Subcutaneous abdominal adipose tissue (tissue), 5 donors: ENCODE data around the gene ARL8A.

ENCODE experiments used
- H3K27ac ChIP-seq: one replicate; pipeline ENCODE4 v1.7.0; 2013; ENCODE audit warnings: low read depth, mild to moderate bottlenecking, inconsistent platforms, low read length, moderate library complexity
- H3K27me3 ChIP-seq, 5 donors: one replicate each; pipeline ENCODE4 v1.7.0; 2013; ENCODE audit warnings: low read length in 5 of 5, inconsistent platforms in 1 of 5; ENCODE audit not compliant: control insufficient read depth in 5 of 5, insufficient read depth in 4 of 5
- H3K36me3 ChIP-seq, 5 donors: one replicate each; pipeline ENCODE4 v1.7.0; 2013; ENCODE audit warnings: low read length in 5 of 5; ENCODE audit not compliant: control insufficient read depth in 5 of 5, insufficient read depth in 5 of 5
- H3K4me1 ChIP-seq, 5 donors: one replicate each; pipeline ENCODE4 v1.7.0; 2013; ENCODE audit warnings: low read length in 5 of 5, mild to moderate bottlenecking in 3 of 5, moderate library complexity in 1 of 5; ENCODE audit not compliant: control insufficient read depth in 5 of 5, insufficient read depth in 5 of 5
- H3K4me3 ChIP-seq, 5 donors: one replicate each; pipeline ENCODE4 v1.7.0; 2013; ENCODE audit warnings: low read length in 5 of 5, low read depth in 1 of 5
- H3K9ac ChIP-seq, 5 donors: one replicate each; pipeline ENCODE4 v1.7.0; 2013; ENCODE audit warnings: low read length in 5 of 5, mild to moderate bottlenecking in 4 of 5, moderate library complexity in 3 of 5
- H3K9me3 ChIP-seq, 5 donors: one replicate each; pipeline ENCODE4 v1.7.0; 2013; ENCODE audit warnings: low read length in 5 of 5; ENCODE audit not compliant: control insufficient read depth in 5 of 5
- donor health status: healthy.
- donor health status: healthy.
- donor health status: healthy.
- donor health status: healthy.
- donor health status: healthy.

Gene ARL8A

DNA sequence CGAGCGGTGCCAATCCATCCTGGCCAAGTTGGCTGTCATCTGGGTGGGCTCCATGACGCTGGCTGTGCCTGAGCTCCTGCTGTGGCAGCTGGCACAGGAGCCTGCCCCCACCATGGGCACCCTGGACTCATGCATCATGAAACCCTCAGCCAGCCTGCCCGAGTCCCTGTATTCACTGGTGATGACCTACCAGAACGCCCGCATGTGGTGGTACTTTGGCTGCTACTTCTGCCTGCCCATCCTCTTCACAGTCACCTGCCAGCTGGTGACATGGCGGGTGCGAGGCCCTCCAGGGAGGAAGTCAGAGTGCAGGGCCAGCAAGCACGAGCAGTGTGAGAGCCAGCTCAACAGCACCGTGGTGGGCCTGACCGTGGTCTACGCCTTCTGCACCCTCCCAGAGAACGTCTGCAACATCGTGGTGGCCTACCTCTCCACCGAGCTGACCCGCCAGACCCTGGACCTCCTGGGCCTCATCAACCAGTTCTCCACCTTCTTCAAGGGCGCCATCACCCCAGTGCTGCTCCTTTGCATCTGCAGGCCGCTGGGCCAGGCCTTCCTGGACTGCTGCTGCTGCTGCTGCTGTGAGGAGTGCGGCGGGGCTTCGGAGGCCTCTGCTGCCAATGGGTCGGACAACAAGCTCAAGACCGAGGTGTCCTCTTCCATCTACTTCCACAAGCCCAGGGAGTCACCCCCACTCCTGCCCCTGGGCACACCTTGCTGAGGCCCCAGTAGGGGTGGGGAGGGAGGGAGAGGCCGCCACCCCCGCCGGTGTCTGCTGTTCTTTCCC is 16.5 kb downstream of the ARL8A start:
- Histone ChIP-seq H3K27me3 (peaks cover 0 to 3% (median 0%) of the 10 kb centered on the region in 5 donors), H3K36me3 (peaks cover 0 to 13% (median 4%) of the 10 kb centered on the region in 5 donors), H3K27ac (no peak overlapping the region), H3K9me3 (no peaks in the 10 kb centered on the region), H3K4me1 (peaks cover 4 to 25% (median 11%) of the 10 kb centered on the region in 5 donors), H3K4me3 (no peak overlapping the region), H3K9ac (no peak overlapping the region)

DNA sequence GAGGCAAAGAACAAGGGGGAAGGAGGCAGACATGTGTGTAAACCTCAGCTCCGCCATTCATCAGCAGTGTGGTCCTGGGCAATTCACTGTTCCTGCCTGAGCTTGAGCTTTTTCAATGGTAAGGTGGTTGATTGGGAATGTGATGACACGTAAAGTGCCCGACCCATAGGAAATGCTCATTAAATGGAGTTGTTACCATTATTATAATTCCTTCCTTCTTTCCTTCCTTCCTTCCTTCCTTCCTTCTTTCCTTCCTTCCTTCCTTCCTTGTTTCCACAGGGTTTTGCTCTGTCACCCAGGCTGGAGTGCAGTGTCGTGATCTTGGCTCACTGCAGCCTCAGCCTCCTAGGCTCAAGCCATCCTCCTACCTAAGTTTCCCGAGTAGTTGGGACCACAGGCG is 17.5 kb downstream of the ARL8A start:
- peaks cover 0 to 6% (median 0%) of the 10 kb centered on the region in 5 donors for H3K27me3 ChIP-seq
- no peak overlapping the region for H3K9ac ChIP-seq
- H3K27ac ChIP-seq: no peak overlapping the region
- H3K4me3 ChIP-seq: no peak overlapping the region
- H3K4me1 ChIP-seq: peaks cover 0 to 16% (median 2%) of the 10 kb centered on the region in 5 donors
- peaks cover 0 to 4% (median under 1%) of the 10 kb centered on the region in 5 donors for H3K36me3 ChIP-seq
- H3K9me3 ChIP-seq: no peaks in the 10 kb centered on the region

DNA sequence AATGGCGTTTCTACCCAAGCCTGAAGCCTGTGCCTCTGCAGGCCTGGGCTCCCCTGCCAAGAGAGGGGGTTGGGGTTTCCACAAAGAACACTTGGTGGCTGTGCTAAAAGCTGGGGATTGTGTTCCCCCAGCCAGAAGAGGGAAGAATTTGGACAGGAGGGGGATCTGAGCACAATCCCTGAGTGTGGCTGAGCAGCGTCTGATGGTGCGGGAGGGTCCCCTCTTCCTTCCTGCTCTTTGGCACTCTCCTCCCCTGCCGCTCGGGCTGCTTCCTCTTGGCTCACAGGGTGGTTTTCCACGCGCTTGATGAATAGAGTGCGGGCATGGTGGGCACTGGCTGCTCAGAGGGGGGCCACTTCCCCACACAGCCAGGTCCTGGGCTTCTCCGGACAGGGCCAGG is 18.1 kb downstream of the ARL8A start:
- no peak overlapping the region for H3K27ac ChIP-seq

DNA sequence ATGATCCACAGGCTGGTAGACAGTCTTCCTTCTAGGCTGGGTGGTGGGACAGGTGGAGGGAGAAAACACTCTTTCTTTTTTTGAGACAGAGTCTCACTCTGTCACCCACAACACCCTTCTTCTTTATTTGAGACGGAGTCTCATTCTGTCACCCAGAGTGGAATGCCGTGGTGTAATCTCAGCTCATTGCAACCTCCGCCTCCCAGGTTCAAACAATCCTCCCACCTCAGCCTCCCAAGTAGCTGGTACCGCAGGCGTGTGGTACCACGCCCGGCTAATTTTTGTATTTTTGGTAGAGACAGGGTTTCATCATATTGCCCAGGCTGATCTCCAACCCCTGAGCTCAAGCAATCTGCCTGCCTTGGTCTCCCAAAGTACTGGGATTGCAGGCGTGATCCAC is 18.9 kb downstream of the ARL8A start:
- no peak overlapping the region for H3K4me3 ChIP-seq
- H3K4me1 ChIP-seq: peaks cover 0 to 9% (median 0%) of the 10 kb centered on the region in 5 donors
- no peaks in the 10 kb centered on the region for H3K9me3 ChIP-seq
- H3K9ac ChIP-seq: no peak overlapping the region
- H3K27ac ChIP-seq: no peak overlapping the region
- H3K36me3 ChIP-seq: no peaks in the 10 kb centered on the region
- peaks cover 0 to 6% (median 0%) of the 10 kb centered on the region in 5 donors for H3K27me3 ChIP-seq

More for the DNA sequence above, 18.1 kb downstream of the ARL8A start:
- Histone ChIP-seq H3K9ac (no peak overlapping the region), H3K27me3 (peaks cover 0 to 6% (median 0%) of the 10 kb centered on the region in 5 donors), H3K4me1 (peaks cover 0 to 12% (median 0%) of the 10 kb centered on the region in 5 donors), H3K9me3 (no peaks in the 10 kb centered on the region), H3K4me3 (no peak overlapping the region), H3K36me3 (no peaks in the 10 kb centered on the region)

DNA sequence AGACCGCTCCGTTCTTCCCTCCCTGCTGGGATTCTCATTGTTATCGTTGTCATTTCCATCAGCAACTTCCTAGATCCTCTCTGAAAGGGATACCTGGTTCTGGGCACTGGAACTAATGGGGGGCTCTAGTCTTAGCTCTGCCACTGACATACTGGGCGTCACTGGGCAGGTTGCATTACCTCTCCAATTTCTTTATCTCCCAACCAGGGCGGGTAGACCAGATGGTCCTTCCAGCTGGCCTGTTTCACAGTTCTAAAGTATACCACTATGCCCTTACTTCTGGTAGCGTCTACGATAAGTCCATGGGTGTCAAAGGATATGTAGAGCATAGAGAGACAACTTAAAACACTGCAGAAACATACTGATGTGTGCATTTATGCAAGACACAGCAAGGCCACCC is 20.4 kb downstream of the ARL8A start:
- peaks cover 0 to 6% (median 0%) of the 10 kb centered on the region in 5 donors for H3K27me3 ChIP-seq
- H3K9ac ChIP-seq: no peak overlapping the region
- peaks cover 0 to 4% (median 0%) of the 10 kb centered on the region in 5 donors for H3K4me1 ChIP-seq
- no peaks in the 10 kb centered on the region for H3K36me3 ChIP-seq
- H3K27ac ChIP-seq: no peak overlapping the region
- no peaks in the 10 kb centered on the region for H3K9me3 ChIP-seq
- H3K4me3 ChIP-seq: no peak overlapping the region

DNA sequence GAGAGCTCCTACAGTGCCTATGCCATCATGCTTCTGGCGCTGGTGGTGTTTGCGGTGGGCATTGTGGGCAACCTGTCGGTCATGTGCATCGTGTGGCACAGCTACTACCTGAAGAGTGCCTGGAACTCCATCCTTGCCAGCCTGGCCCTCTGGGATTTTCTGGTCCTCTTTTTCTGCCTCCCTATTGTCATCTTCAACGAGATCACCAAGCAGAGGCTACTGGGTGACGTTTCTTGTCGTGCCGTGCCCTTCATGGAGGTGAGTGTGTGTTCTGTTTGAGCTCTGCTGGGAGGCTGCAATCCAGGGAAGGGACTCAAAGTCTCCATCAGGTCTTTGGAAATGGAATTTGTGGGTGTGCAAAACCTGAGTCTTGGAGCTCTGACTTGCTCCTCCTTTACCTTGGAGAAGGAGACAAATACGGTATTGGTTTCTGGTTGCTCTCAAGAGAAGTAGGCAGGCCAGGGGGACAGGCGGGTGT is 21.2 kb downstream of the ARL8A start:
- Histone ChIP-seq H3K9ac (no peak overlapping the region), H3K4me1 (peaks cover 0 to 4% (median 0%) of the 10 kb centered on the region in 5 donors), H3K27me3 (peaks cover 0 to 6% (median 0%) of the 10 kb centered on the region in 5 donors), H3K4me3 (no peak overlapping the region), H3K9me3 (no peaks in the 10 kb centered on the region), H3K36me3 (no peaks in the 10 kb centered on the region), H3K27ac (no peak overlapping the region)

DNA sequence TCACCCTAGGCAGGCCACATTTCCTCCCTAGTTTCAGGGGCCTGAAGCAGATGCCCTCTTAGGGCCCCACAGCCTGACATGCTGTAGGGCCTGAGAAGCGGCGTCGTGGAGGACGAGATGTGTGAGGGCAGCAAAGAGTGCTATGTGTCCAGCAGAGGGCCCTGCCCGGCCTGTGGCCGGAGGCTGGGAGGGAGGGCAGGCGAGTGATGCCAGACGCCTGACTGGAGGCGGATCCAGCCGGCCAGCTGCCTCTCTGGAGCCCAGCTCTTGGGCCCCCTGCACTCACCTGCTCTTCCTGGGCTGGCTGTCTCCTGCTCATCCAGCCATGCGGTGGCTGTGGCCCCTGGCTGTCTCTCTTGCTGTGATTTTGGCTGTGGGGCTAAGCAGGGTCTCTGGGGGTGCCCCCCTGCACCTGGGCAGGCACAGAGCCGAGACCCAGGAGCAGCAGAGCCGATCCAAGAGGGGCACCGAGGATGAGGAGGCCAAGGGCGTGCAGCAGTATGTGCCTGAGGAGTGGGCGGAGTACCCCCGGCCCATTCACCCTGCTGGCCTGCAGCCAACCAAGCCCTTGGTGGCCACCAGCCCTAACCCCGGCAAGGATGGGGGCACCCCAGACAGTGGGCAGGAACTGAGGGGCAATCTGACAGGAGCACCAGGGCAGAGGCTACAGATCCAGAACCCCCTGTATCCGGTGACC is 21.8 kb downstream of the ARL8A start, which contains the start of gene GPR37L1:
Gene GPR37L1 (plus strand): TSS at position 279 of the 697 bp plus-strand sequence. CDS start 47 bp downstream, at position 326.
- no peak within 1 kb of the TSS for H3K4me3 ChIP-seq
- H3K9me3 ChIP-seq: no peaks in the 10 kb centered on the region
- H3K9ac ChIP-seq: no peak within 1 kb of the TSS
- no peaks in the 10 kb centered on the region for H3K36me3 ChIP-seq
- H3K27me3 ChIP-seq: peaks cover 0 to 6% (median 0%) of the 10 kb centered on the region in 5 donors
- no peak within 1 kb of the TSS for H3K27ac ChIP-seq
- H3K4me1 ChIP-seq: peaks cover 0 to 4% (median 0%) of the 10 kb centered on the region in 5 donors

DNA sequence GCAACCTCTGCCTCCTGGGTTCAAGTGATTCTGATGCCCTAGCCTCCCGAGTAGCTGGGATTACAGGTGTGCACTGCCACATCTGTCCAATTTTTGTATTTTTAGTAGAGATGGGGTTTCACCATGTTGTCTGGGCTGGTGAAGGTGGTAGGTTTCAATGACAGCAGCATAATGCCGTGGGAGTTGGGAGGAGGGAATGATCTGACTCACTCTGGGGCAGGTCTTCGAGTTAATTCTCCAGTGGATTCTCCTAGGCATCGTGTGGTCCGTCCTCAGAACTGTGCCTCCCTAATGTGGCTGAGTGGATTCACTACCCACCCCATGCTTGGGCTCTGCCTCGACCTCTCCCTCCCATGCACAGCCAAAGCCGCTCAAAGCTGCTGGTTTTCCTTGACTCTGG is 23.5 kb downstream of the ARL8A start:
- Histone ChIP-seq H3K9ac (no peak overlapping the region), H3K4me1 (no peaks in the 10 kb centered on the region), H3K27ac (no peak overlapping the region), H3K27me3 (peaks cover 0 to 3% (median 0%) of the 10 kb centered on the region in 5 donors), H3K36me3 (no peaks in the 10 kb centered on the region), H3K4me3 (no peak overlapping the region), H3K9me3 (no peaks in the 10 kb centered on the region)

DNA sequence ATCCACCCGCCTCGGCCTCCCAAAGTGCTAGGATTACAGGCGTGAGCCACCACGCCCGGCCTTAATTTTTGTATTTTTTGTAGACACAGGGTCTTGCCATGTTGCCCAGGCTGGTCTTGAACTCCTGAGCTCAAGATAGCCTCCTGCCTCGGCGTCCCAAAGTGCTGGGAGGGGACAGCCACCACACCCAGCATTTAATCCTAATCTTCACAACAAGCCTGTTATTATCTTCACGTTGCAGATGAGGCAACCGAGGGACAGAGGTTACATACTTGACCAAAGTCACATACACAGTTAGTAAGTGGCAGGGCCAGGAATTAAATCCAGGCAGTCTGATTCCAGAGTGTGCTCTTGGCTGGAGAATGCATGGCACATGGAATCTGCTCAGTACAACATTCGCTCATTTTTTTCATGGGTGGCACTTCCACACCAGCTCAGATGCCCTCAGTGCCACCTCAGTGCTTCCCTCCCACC is 26.6 kb downstream of the ARL8A start:
- no peak overlapping the region for H3K27ac ChIP-seq

DNA sequence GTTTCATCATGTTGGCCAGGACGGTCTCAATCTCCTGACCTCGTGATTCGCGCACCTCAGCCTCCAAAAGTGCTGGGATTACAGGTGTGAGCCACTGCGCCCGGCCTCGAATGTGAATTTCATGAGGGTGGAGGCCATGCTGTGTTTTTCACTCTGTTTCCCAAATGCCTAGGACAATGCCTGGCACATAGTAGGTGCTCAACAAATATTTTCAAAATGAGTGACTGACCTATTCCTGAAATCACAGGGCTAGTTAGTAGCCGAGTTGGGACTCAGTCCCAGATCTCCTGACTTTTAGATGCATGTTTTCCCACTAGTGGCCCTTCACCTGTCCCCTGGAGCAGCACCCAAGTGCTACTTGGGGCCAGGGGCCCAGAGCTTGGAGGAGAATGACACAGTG is 28.2 kb downstream of the ARL8A start:
- no peaks in the 10 kb centered on the region for H3K36me3 ChIP-seq
- H3K9ac ChIP-seq: no peak overlapping the region
- H3K4me1 ChIP-seq: peaks cover 0 to 4% (median 3%) of the 10 kb centered on the region in 5 donors
- no peak overlapping the region for H3K4me3 ChIP-seq
- H3K27ac ChIP-seq: no peak overlapping the region
- no peaks in the 10 kb centered on the region for H3K9me3 ChIP-seq
- no peaks in the 10 kb centered on the region for H3K27me3 ChIP-seq

More for the DNA sequence above, 26.6 kb downstream of the ARL8A start:
- Histone ChIP-seq H3K9me3 (no peaks in the 10 kb centered on the region), H3K36me3 (no peaks in the 10 kb centered on the region), H3K4me3 (no peak overlapping the region), H3K9ac (no peak overlapping the region), H3K27me3 (peaks cover 0 to 2% (median 0%) of the 10 kb centered on the region in 5 donors), H3K4me1 (peaks cover 0 to 2% (median under 1%) of the 10 kb centered on the region in 5 donors)
